Measurements from ENCODE around the gene SLC6A6. TPM values are rescaled to one million over a fixed set of nuclear protein-coding genes. Genes with fewer than 3 reads are reported as not detected.

Gene SLC6A6
- total and polyA plus RNA-seq, 10 of the 15 experiments (the other 5 are each of a cell fraction or from before 2014, with no cell fraction given): 5.6 to 47.0 (median 20.2) TPM

- no peak for TF ChIP-seq ZBTB33 (IDR thresholded peaks at IDR 0.05)
- TF ChIP-seq ETV6 (conservative IDR thresholded peaks at IDR 0.05 in 1 of 2, IDR thresholded peaks at IDR 0.05 in 1 of 2; ENCODE audit: borderline replicate concordance in 1 of 2, low read depth in 1 of 2): no peak
- TF ChIP-seq ZNF24 (IDR thresholded peaks at IDR 0.05): no peak
- no peak for TF ChIP-seq ELK1 (IDR thresholded peaks at IDR 0.05; ENCODE audit: low read depth, low read length)
- no peak for TF ChIP-seq NFIC (IDR thresholded peaks at IDR 0.05; ENCODE audit: low read depth, low read length)
- TF ChIP-seq KAT2A (conservative IDR thresholded peaks at IDR 0.05; ENCODE audit: control insufficient read depth, low read depth, low read length): no peak
These were observed 120.4 kb downstream of the SLC6A6 start (continued) for GRCh38 chr3:14522768-14523167.

DNA sequence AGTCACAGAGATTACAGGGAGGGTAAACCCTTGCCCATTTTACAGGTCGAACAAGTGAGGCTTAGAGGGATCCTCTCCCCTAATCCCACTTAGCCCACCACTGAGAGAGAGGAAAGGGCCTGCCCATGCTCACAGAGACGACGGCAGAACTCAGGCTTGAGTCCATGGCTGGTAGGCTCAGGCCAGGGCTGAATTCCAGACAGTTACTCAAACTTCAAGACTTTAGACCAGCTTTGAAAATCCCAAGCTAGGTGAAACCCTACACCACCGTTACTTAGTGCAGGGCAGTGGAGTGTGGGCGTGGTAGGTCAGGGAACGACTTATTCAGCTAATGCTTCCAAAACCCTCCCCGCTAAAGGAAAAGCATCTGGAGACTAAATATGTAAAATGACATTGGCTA lies 121.4 kb downstream of the SLC6A6 start:
- RAD21 ChIA-PET (ENCODE audit: unreplicated experiment): no interaction called here
- Histone ChIP-seq H3K9me3 (replicated peaks; ENCODE audit: control insufficient read depth, insufficient read depth, low read length) (no peaks in the 10 kb centered on the region), H3K4me1 (ENCODE audit: control insufficient read depth, insufficient read depth, low read length) (no peaks in the 10 kb centered on the region), H3K36me3 (ENCODE audit: control insufficient read depth in 2 of 2, insufficient read depth in 2 of 2, low read length in 1 of 2) (no peaks in the 10 kb centered on the region), H2AFZ (ENCODE audit: control insufficient read depth, low read depth, low read length) (no peak overlapping the region), H3K27ac (ENCODE audit: control insufficient read depth, insufficient read depth) (no peak overlapping the region), H3K27me3 (replicated peaks in 1 of 2; ENCODE audit: control insufficient read depth in 2 of 2, insufficient read depth in 2 of 2, low read length in 1 of 2) (peaks cover 0 to 2% of the 10 kb centered on the region in 2 experiments; a peak in 2 of 4 replicates), H4K20me1 (ENCODE audit: control insufficient read depth, insufficient read depth) (no peaks in the 10 kb centered on the region), H3K4me3 (no peak overlapping the region), H3K79me2 (ENCODE audit: control insufficient read depth, insufficient read depth, low read length) (no peaks in the 10 kb centered on the region), H3K4me2 (ENCODE audit: control insufficient read depth, insufficient read depth) (no peak overlapping the region), H3K9ac (ENCODE audit: control insufficient read depth, insufficient read depth, low read length) (no peak overlapping the region)
- 28% methylated on average over 7 of the region's 7 CpGs for WGBS (ENCODE audit: insufficient coverage, insufficient replicate concordance, low lambda C conversion rate, missing lambda C conversion rate)
- DNase-seq (ENCODE audit: low read depth, low spot score) (no peak), FAIRE-seq (no peak), ATAC-seq (no peak)
- BruUV-seq (replicated peaks): no TSS peak
- POLR2A ChIA-PET: no interaction called here
- intact Hi-C loops (cut with micrococcal nuclease; ENCODE audit: unreplicated experiment) (no loop called here), in situ Hi-C loops (cut with MboI) (no loop called here)
- SMC1A ChIA-PET (ENCODE audit: uncharacterized antibody, unreplicated experiment): interaction anchor here (1.4 kb wide), 1 partner anchor 397 kb away, joined by 3 read pairs; no protein-coding TSS in a partner anchor
- no peak for TF ChIP-seq NKRF (conservative IDR thresholded peaks at IDR 0.05)
- no peak for TF ChIP-seq POU2F2 (IDR thresholded peaks at IDR 0.05; ENCODE audit: borderline replicate concordance, low read depth, low read length)
- CTCF ChIA-PET: no interaction called here

Measured in GM12878 (cell line).